IMR-90 (cell line): Measurements from ENCODE around the gene DDX10. TPM values are rescaled to one million over a fixed set of nuclear protein-coding genes. Genes with fewer than 3 reads are reported as not detected.

Experiments used
- ATAC-seq: fragments of 200-7000 bp; cut with Tn5 transposase; 2 replicates; pipeline ENCODE4 v1.9.1; 2020; ENCODE audit warnings: low read depth, mild to moderate bottlenecking, moderate library complexity
- BruUV-seq: library from RNA; stranded (reverse); fragments of 400-500 nt; replicated peaks from 2 replicates; lab custom pipeline; 2021; lab: Mats Ljungman, UMichigan
- CTCF ChIA-PET: fragments of 300-600 bp; formaldehyde crosslinking; extraction: SDS; loops from one replicate; lab custom pipeline; 2021; ENCODE audit warnings: antibody characterized with exemption; lab: Yijun Ruan, JAX
- POLR2A ChIA-PET: fragments of 300-600 bp; sonication (Branson Sonifier 250); formaldehyde crosslinking; loops from one replicate; lab custom pipeline; 2022; ENCODE audit warnings: antibody characterized with exemption; ENCODE audit not compliant: unreplicated experiment; lab: Charles Lee
- DNase-seq: peaks from one replicate; pipeline ENCODE4 v3.0.0; 2013
- H2AFZ ChIP-seq: replicated peaks from 2 replicates; pipeline ENCODE3; 2013; ENCODE audit warnings: low read length, mild to moderate bottlenecking; ENCODE audit not compliant: poor library complexity
- H2AK5ac ChIP-seq: 2 replicates; pipeline ENCODE4 v1.6.1; 2013; ENCODE audit warnings: low read depth, low read length, inconsistent platforms
- H2AK9ac ChIP-seq: replicated peaks from 2 replicates; pipeline ENCODE3; 2013; ENCODE audit warnings: mild to moderate bottlenecking, low read depth, low read length, moderate library complexity; ENCODE audit not compliant: poor library complexity
- H2BK120ac ChIP-seq: 2 replicates; pipeline ENCODE4 v1.6.1; 2013; ENCODE audit warnings: low read depth, low read length, inconsistent platforms
- H2BK15ac ChIP-seq: 3 replicates; pipeline ENCODE4 v1.6.1; 2013; ENCODE audit warnings: low read depth, low read length, inconsistent platforms
- H2BK20ac ChIP-seq: 2 replicates; pipeline ENCODE4 v1.6.1; 2013; ENCODE audit warnings: low read depth, mild to moderate bottlenecking, inconsistent platforms, low read length, moderate library complexity
- H2BK5ac ChIP-seq: 2 replicates; pipeline ENCODE4 v1.6.1; 2013; ENCODE audit warnings: mild to moderate bottlenecking, low read depth, low read length, inconsistent platforms; ENCODE audit not compliant: poor library complexity, severe bottlenecking
- H3K14ac ChIP-seq: replicated peaks from 2 replicates; pipeline ENCODE4 v1.6.1; 2013; ENCODE audit warnings: low read depth, low read length, inconsistent platforms
- H3K18ac ChIP-seq: 2 replicates; pipeline ENCODE4 v1.6.1; 2013; ENCODE audit warnings: low read depth, low read length, control low read depth
- H3K23ac ChIP-seq: 2 replicates; pipeline ENCODE4 v1.6.1; 2013; ENCODE audit warnings: low read depth, low read length, inconsistent platforms
- H3K27ac ChIP-seq: 2 replicates; pipeline ENCODE4 v1.5.1; 2013; ENCODE audit warnings: mild to moderate bottlenecking, control low read depth, low read length; ENCODE audit not compliant: insufficient read depth
- H3K27me3 ChIP-seq: 2 replicates; pipeline ENCODE4 v1.6.1; 2013; ENCODE audit warnings: low read length; ENCODE audit not compliant: control insufficient read depth, insufficient read depth
- H3K36me3 ChIP-seq: 2 replicates; pipeline ENCODE4 v1.6.1; 2013; ENCODE audit warnings: low read length, mixed read lengths; ENCODE audit not compliant: control insufficient read depth, insufficient read depth
- H3K4ac ChIP-seq: 2 replicates; pipeline ENCODE4 v1.6.1; 2013; ENCODE audit warnings: low read depth, low read length, inconsistent platforms
- H3K4me1 ChIP-seq: 2 replicates; pipeline ENCODE4 v1.6.1; 2013; ENCODE audit warnings: low read length, mixed read lengths; ENCODE audit not compliant: control insufficient read depth, insufficient read depth
- H3K4me2 ChIP-seq: 2 replicates; pipeline ENCODE4 v1.6.1; 2013; ENCODE audit warnings: low read depth, mild to moderate bottlenecking, control low read depth, low read length, moderate library complexity
- H3K4me3 ChIP-seq: 2 replicates; pipeline ENCODE4 v1.5.1; 2013; ENCODE audit warnings: low read depth, mild to moderate bottlenecking, control low read depth, low read length, moderate library complexity; ENCODE audit not compliant: insufficient read depth
- H3K56ac ChIP-seq: 2 replicates; pipeline ENCODE4 v1.6.1; 2013; ENCODE audit warnings: low read length, inconsistent platforms; ENCODE audit not compliant: insufficient read depth; ENCODE audit errors: extremely low read depth
- H3K79me1 ChIP-seq, 2 experiments: 2 replicates each; pipeline ENCODE4 v1.6.1; 2013; ENCODE audit warnings: low read length in 2 of 2, inconsistent platforms in 1 of 2, low read depth in 1 of 2
- H3K9ac ChIP-seq: 2 replicates; pipeline ENCODE4 v1.6.1; 2013; ENCODE audit warnings: low read depth, low read length, control low read depth
- H3K9me1 ChIP-seq: 2 replicates; pipeline ENCODE4 v1.6.1; 2013; ENCODE audit warnings: low read length, inconsistent platforms; ENCODE audit not compliant: insufficient read depth
- H3K9me3 ChIP-seq: 2 replicates; pipeline ENCODE4 v1.6.1; 2013; ENCODE audit warnings: low read length; ENCODE audit not compliant: control insufficient read depth, insufficient read depth
- H4K20me1 ChIP-seq: 2 replicates; pipeline ENCODE4 v1.6.1; 2013; ENCODE audit warnings: low read length, inconsistent platforms; ENCODE audit not compliant: insufficient read depth
- H4K5ac ChIP-seq: 2 replicates; pipeline ENCODE4 v1.6.1; 2013; ENCODE audit warnings: mild to moderate bottlenecking, low read depth, low read length, control low read depth
- H4K8ac ChIP-seq, 2 experiments: 2 replicates each; pipeline ENCODE4 v1.6.1; 2013; ENCODE audit warnings: low read depth in 2 of 2, low read length in 2 of 2, control low read depth in 1 of 2, inconsistent platforms in 1 of 2
- H4K91ac ChIP-seq: 2 replicates; pipeline ENCODE4 v1.6.1; 2013; ENCODE audit warnings: low read depth, low read length, inconsistent platforms; ENCODE audit not compliant: insufficient read depth
- CHD1 ChIP-seq: IDR thresholded peaks from 2 replicates; pipeline ENCODE4 v1.6.1; 2012; ENCODE audit warnings: low read depth, low read length, improper control_type of control experiment
- NFE2L2 ChIP-seq: fragments of 150-350 bp; IDR thresholded peaks from 2 replicates; pipeline ENCODE4 v1.6.1; 2016; ENCODE audit warnings: low read depth, mild to moderate bottlenecking, low read length
- POLR2A ChIP-seq: IDR thresholded peaks from 2 replicates; pipeline ENCODE4 v1.6.1; 2012; ENCODE audit warnings: mild to moderate bottlenecking, low read depth, low read length
- RFX5 ChIP-seq: IDR thresholded peaks from 2 replicates; pipeline ENCODE4 v1.8.0; 2012; ENCODE audit warnings: low read depth, mild to moderate bottlenecking, low read length, moderate library complexity
- SMC3 ChIP-seq: fragments of 150-350 bp; IDR thresholded peaks from 2 replicates; pipeline ENCODE4 v1.6.1; 2016; ENCODE audit warnings: low read depth, mild to moderate bottlenecking, antibody characterized with exemption, low read length, moderate library complexity
- WGBS, 2 experiments: methylation state at CpG; one replicate each; pipeline versions ENCODE4 v1.1.5 to v1.1.7; 2013; ENCODE audit warnings: missing lambda C conversion rate in 2 of 2; ENCODE audit not compliant: insufficient read length in 1 of 2; ENCODE audit errors: extremely low coverage in 2 of 2; 5-methylcytosine and 5-hydroxymethylcytosine counted together
- dilution Hi-C: fragments of 300-500 bp; cut with HindIII; formaldehyde crosslinking; loops from one replicate; pipeline ENCODE4 v1.14.3; 2018; ENCODE audit warnings: low sequenced_read_pairs; ENCODE audit not compliant: unreplicated experiment
- in situ Hi-C: fragments of 300-500 bp; cut with MboI; formaldehyde crosslinking; loops from 3 replicates; pipeline ENCODE4 v1.14.3; 2019; ENCODE audit warnings: low sequenced_read_pairs, inconsistent platforms, mixed read lengths
- intact Hi-C: fragments of 100-400 bp; cut with micrococcal nuclease; formaldehyde crosslinking; loops from 2 replicates; pipeline ENCODE4 v1.10.0; 2022
- polyA plus RNA-seq, 3 experiments: library from polyadenylated mRNA; depleted of rRNA; stranded (reverse); fragments of >200 nt; gene quantifications; 2 replicates each; pipeline ENCODE4 v1.2.3, GENCODE V29; 2012; ENCODE audit warnings: low replicate concordance in 1 of 3
- total RNA-seq: library from RNA; depleted of rRNA; stranded (reverse); fragments of >200 nt; gene quantifications from 2 replicates; pipeline ENCODE4 v1.2.3, GENCODE V29; 2012

Gene DDX10
- total and polyA plus RNA-seq, 2 of the 4 experiments (the other 2 are of a cell fraction), result 20.0 to 31.9 TPM

GRCh38 chr11:108902027-108902469 is 237.2 kb downstream of the DDX10 start:
- Histone ChIP-seq H2BK15ac (peak overlapping the region; percentile 72), H3K9me1 (peaks cover 11% of the 10 kb centered on the region), H3K4me1 (peaks cover 18% of the 10 kb centered on the region), H3K36me3 (no peaks in the 10 kb centered on the region; the same call in 1 of the 2 replicates), H2BK20ac (peak overlapping the region; percentile 80), H3K14ac (peak overlapping the region; percentile 24), H3K4me2 (no peak overlapping the region; the same call in 1 of the 2 replicates), H4K91ac (peak overlapping the region; percentile 61; the same call in 1 of the 2 replicates), H2BK5ac (peak overlapping the region; percentile 68), H4K20me1 (no peaks in the 10 kb centered on the region), H3K18ac (peak overlapping the region; percentile 73; the same call in 1 of the 2 replicates), H3K27ac (peak overlapping the region; percentile 55), H2AK9ac (no peak overlapping the region), H3K9me3 (no peaks in the 10 kb centered on the region), H4K5ac (peak overlapping the region; percentile 71; the same call in 1 of the 2 replicates), H2AK5ac (peak overlapping the region; percentile 60; the same call in 1 of the 2 replicates), H3K23ac (0 out of 2 replicates have a peak overlapping the region, but pooled peaks have one; percentile 9), H3K56ac (peak overlapping the region; percentile 14), H3K9ac (no peak overlapping the region), H4K8ac (peak overlapping the region; percentile 22 to 69; a peak in 3 of 4 replicates), H3K4ac (peak overlapping the region; percentile 44), H2AFZ (no peak overlapping the region), H2BK120ac (peak overlapping the region; percentile 85), H3K27me3 (no peaks in the 10 kb centered on the region), H3K4me3 (no peak overlapping the region), H3K79me1 (peaks cover 10 to 22% of the 10 kb centered on the region in 2 experiments)
- POLR2A ChIA-PET, result no interaction called here
- TF ChIP-seq RFX5, result no peak
- no peak for TF ChIP-seq POLR2A
- TF ChIP-seq SMC3, result no peak
- no peak for TF ChIP-seq NFE2L2
- no peak for TF ChIP-seq CHD1
- BruUV-seq, result no TSS peak
- in situ Hi-C loops, result no loop called here
- intact Hi-C loops, result no loop called here
- dilution Hi-C loops, result no loop called here
- ATAC-seq (no peak), DNase-seq (no peak)
- CTCF ChIA-PET, result no interaction called here
- WGBS, 2 experiments, result no CpG with 5 or more reads among the region's 2 CpGs
